ENCODE results near the gene AKAP9.
A peak's percentile ranks its signal among the peaks of the same experiment; 100 is the strongest.
"Not testable (repeated sequence)": the region's sequence is repeated elsewhere in the genome, so short reads cannot be mapped to it uniquely, and the experiment has no call there.

The AKAP9 gene

GRCh38 chr7:92058899-92059298, 118.2 kb downstream of the AKAP9 start:
- no peak for DNase-seq (ENCODE audit: low read depth in 2 of 2)

GRCh38 chr7:92061154-92061553, 120.5 kb downstream of the AKAP9 start:
- no peak for DNase-seq (ENCODE audit: low read depth in 2 of 2)

GRCh38 chr7:92064438-92065029, 123.9 kb downstream of the AKAP9 start:
- DNase-seq (ENCODE audit: low read depth in 2 of 2), result no peak

- DNase-seq (ENCODE audit: low read depth in 2 of 2), result no peak
Observed at GRCh38 chr7:92071032-92071431, 130.4 kb downstream of the AKAP9 start.

- DNase-seq (ENCODE audit: low read depth in 2 of 2), result no peak
Observed at GRCh38 chr7:92072121-92072520, 131.5 kb downstream of the AKAP9 start.

GRCh38 chr7:92072708-92073107, 132.0 kb downstream of the AKAP9 start:
- no peak for DNase-seq (ENCODE audit: low read depth in 2 of 2)

- no peak for DNase-seq (ENCODE audit: low read depth in 2 of 2)
Observed at GRCh38 chr7:92075455-92076158, 134.9 kb downstream of the AKAP9 start.

- DNase-seq (ENCODE audit: low read depth in 2 of 2), result no peak
Observed at GRCh38 chr7:92076509-92076908, 135.8 kb downstream of the AKAP9 start.

GRCh38 chr7:92083922-92084321, 143.3 kb downstream of the AKAP9 start:
- DNase-seq (ENCODE audit: low read depth in 2 of 2), result not testable (repeated sequence)

GRCh38 chr7:92088266-92088665, 147.6 kb downstream of the AKAP9 start:
- DNase-seq (ENCODE audit: low read depth in 2 of 2), result no peak

GRCh38 chr7:92092210-92092609, 151.5 kb downstream of the AKAP9 start:
- DNase-seq (ENCODE audit: low read depth in 2 of 2), result peak in 1 of 2 experiments; percentile 1

- DNase-seq (ENCODE audit: low read depth in 2 of 2), result no peak
Observed at GRCh38 chr7:92095380-92095779, 154.7 kb downstream of the AKAP9 start.

- no peak for DNase-seq (ENCODE audit: low read depth in 2 of 2)
Observed at GRCh38 chr7:92100534-92100933, 159.9 kb downstream of the AKAP9 start.

GRCh38 chr7:92102862-92103261, 162.2 kb downstream of the AKAP9 start:
- DNase-seq (ENCODE audit: low read depth in 2 of 2), result not testable (repeated sequence)

GRCh38 chr7:92108821-92109220, 168.2 kb downstream of the AKAP9 start:
- no peak for DNase-seq (ENCODE audit: low read depth in 2 of 2)

- no peak for DNase-seq (ENCODE audit: low read depth in 2 of 2)
Observed at GRCh38 chr7:92110857-92111256, 170.2 kb downstream of the AKAP9 start.

- DNase-seq (ENCODE audit: low read depth in 2 of 2), result no peak
Observed at GRCh38 chr7:92115821-92116220, 175.2 kb downstream of the AKAP9 start.

GRCh38 chr7:92116949-92117348, 176.3 kb downstream of the AKAP9 start:
- no peak for DNase-seq (ENCODE audit: low read depth in 2 of 2)

- no peak for DNase-seq (ENCODE audit: low read depth in 2 of 2)
Observed at GRCh38 chr7:92119213-92119759, 178.6 kb downstream of the AKAP9 start.

- peak in 1 of 2 experiments; percentile 20 for DNase-seq (ENCODE audit: low read depth in 2 of 2)
Observed at GRCh38 chr7:92121681-92122080, 181.0 kb downstream of the AKAP9 start.

- no peak for DNase-seq (ENCODE audit: low read depth in 2 of 2)
Observed at GRCh38 chr7:92131093-92131492, 190.4 kb downstream of the AKAP9 start.

- DNase-seq (ENCODE audit: low read depth in 2 of 2), result no peak
Observed at GRCh38 chr7:92131764-92132330, 191.2 kb downstream of the AKAP9 start.

Measured in fibroblast of skin of left quadriceps (primary cell).